Natural killer cell treated with Interleukin-12 subunit alpha and Interleukin-12 subunit beta and Interleukin-15 and Interleukin-18, amount 100 ng/mL, for 72 hours (primary cell): ENCODE results near the gene FHAD1. TPM values are rescaled to one million over a fixed set of nuclear protein-coding genes. Genes with fewer than 3 reads are reported as not detected.
A peak's percentile ranks its signal among the peaks of the same experiment; 100 is the strongest.
"Not testable (repeated sequence)": the region's sequence is repeated elsewhere in the genome, so short reads cannot be mapped to it uniquely, and the experiment has no call there.

ENCODE experiments used
- ATAC-seq, 2 donors: fragments of 150-1000 bp; cut with Tn5 transposase in 1 of 2; sonication (Bioruptor Pico), chemical (Tn5 transposase) in 1 of 2; 2 replicates each; pipeline ENCODE4 v1.10.0; 2021
- DNase-seq: peaks from one replicate; pipeline ENCODE4 v3.0.0; 2022; ENCODE audit warnings: low spot score
- H3K27ac Mint-ChIP-seq, 2 donors: 1 replicate in 1 of 2; 2 replicates in 1 of 2; pipeline ENCODE4 v1.8.0; 2022; ENCODE audit warnings: mixed read lengths in 2 of 2, mild to moderate bottlenecking in 1 of 2, moderate library complexity in 1 of 2
- H3K27me3 Mint-ChIP-seq, 2 donors: 1 replicate in 1 of 2; 2 replicates in 1 of 2; pipeline ENCODE4 v1.8.0; 2022; ENCODE audit warnings: mixed read lengths in 2 of 2
- H3K36me3 Mint-ChIP-seq: one replicate; pipeline ENCODE4 v1.8.0; 2022; ENCODE audit warnings: mixed read lengths
- H3K4me1 Mint-ChIP-seq, 2 donors: 1 replicate in 1 of 2; 2 replicates in 1 of 2; pipeline ENCODE4 v1.8.0; 2022; ENCODE audit warnings: low read depth in 2 of 2, mixed read lengths in 2 of 2, mild to moderate bottlenecking in 1 of 2
- H3K4me3 Mint-ChIP-seq: one replicate; pipeline ENCODE4 v1.8.0; 2022; ENCODE audit warnings: mixed read lengths
- H3K9me3 Mint-ChIP-seq: 2 replicates; pipeline ENCODE4 v1.8.0; 2022; ENCODE audit warnings: mixed read lengths
- total RNA-seq, 2 donors: library from RNA; stranded (reverse); gene quantifications; one replicate each; pipeline ENCODE4 v1.2.3, GENCODE V29; 2022

FHAD1 gene
- total RNA-seq, 2 donors from 2014 or later = 0.42 TPM; not detected in 1

DNA sequence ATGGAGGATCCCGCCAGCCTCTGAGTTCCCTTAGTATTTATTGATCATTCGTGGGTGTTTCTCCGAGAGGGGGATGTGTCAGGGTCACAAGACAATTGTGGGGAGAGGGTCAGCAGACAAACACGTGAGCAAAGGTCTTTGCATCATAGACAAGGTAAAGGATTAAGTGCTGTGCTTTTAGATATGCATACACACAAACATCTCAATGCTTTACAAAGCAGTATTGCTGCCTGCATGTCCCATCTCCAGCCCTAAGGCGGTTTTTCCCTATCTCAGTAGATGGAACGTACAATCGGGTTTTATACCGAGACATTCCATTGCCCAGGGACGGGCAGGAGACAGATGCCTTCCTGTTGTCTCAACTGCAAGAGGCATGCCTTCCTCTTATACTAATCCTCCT is 132.1 kb downstream of the FHAD1 start:
- not testable (repeated sequence) for ATAC-seq, H3K27me3 Mint-ChIP-seq, H3K4me3 Mint-ChIP-seq, DNase-seq, H3K27ac Mint-ChIP-seq, H3K36me3 Mint-ChIP-seq, H3K9me3 Mint-ChIP-seq
- H3K4me1 Mint-ChIP-seq = peaks cover 1 to 12% of the 10 kb centered on the region in 2 donors

GRCh38 chr1:15380601-15381508 is 133.8 kb downstream of the FHAD1 start:
- H3K27ac Mint-ChIP-seq = no peak overlapping the region
- H3K27me3 Mint-ChIP-seq = no peaks in the 10 kb centered on the region
- H3K36me3 Mint-ChIP-seq = no peaks in the 10 kb centered on the region
- DNase-seq (no peak), ATAC-seq (no peak)
- H3K4me1 Mint-ChIP-seq = peaks cover 18 to 27% of the 10 kb centered on the region in 2 donors
- H3K4me3 Mint-ChIP-seq = no peak overlapping the region
- no peaks in the 10 kb centered on the region for H3K9me3 Mint-ChIP-seq

DNA sequence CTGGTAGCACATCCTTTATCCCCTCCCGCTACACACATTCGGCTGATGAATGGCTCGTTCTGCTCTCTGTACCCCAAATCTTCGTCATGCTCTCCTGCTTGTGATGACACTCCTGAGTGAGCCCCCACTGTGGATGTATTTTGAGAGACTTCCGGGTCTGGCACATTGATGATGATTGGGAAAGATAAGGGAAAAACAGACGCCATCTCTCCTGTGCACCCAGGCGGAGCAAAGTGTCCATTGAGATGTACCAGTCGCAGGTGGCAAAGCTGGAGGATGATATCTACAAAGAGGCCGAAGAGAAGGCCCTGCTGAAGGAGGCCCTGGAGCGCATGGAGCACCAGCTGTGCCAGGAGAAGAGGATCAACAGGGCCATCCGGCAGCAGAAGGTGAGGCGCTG is 134.8 kb downstream of the FHAD1 start:
- Mint-ChIP-seq H3K36me3 (no peaks in the 10 kb centered on the region), H3K27ac (no peak overlapping the region), H3K4me1 (peaks cover 28 to 36% of the 10 kb centered on the region in 2 donors), H3K9me3 (no peaks in the 10 kb centered on the region), H3K27me3 (no peaks in the 10 kb centered on the region), H3K4me3 (no peak overlapping the region)
- no peak for DNase-seq
- no peak for ATAC-seq

- no peaks in the 10 kb centered on the region for H3K27me3 Mint-ChIP-seq
- ATAC-seq = no peak
- no peaks in the 10 kb centered on the region for H3K9me3 Mint-ChIP-seq
- H3K4me1 Mint-ChIP-seq = peaks cover 32 to 34% of the 10 kb centered on the region in 2 donors
- no peak overlapping the region for H3K4me3 Mint-ChIP-seq
- H3K27ac Mint-ChIP-seq = peak overlapping the region in 1 of 2 donors; percentile 6
- no peak for DNase-seq
- no peaks in the 10 kb centered on the region for H3K36me3 Mint-ChIP-seq
Measured at GRCh38 chr1:15382601-15383518, 135.8 kb downstream of the FHAD1 start.

DNA sequence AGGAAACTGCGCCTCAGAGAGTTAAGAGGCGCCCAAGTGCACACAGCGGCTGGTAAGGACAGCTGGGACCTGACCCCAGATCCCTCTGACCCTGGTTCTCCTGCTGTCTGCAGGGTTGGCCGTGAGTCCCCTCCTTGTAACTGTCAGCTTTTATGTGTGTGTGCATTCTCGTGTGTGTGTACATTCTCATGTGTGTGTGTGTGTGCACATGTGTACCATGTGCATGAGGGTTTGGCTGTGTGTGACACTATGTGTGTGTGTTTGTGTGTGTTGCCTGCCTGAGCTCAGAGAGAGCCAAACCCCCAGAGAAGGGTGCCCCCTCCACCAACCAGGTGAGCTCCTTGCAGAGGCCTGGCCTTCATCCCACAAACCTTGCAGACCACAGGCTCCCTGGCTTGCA is 136.8 kb downstream of the FHAD1 start:
- Mint-ChIP-seq H3K36me3 (no peaks in the 10 kb centered on the region), H3K27me3 (no peaks in the 10 kb centered on the region), H3K4me3 (peak overlapping the region; percentile 81), H3K9me3 (no peaks in the 10 kb centered on the region), H3K4me1 (peaks cover 32 to 34% of the 10 kb centered on the region in 2 donors), H3K27ac (peak overlapping the region; percentile 54 to 85)
- ATAC-seq (peak in 1 of 2 donors; percentile 2), DNase-seq (no peak)

- Mint-ChIP-seq H3K27ac (peak overlapping the region; percentile 54 to 85), H3K4me3 (peak overlapping the region; percentile 81), H3K9me3 (no peaks in the 10 kb centered on the region), H3K36me3 (no peaks in the 10 kb centered on the region), H3K4me1 (peaks cover 32 to 34% of the 10 kb centered on the region in 2 donors), H3K27me3 (no peaks in the 10 kb centered on the region)
- ATAC-seq (peak; percentile 75 to 89), DNase-seq (peak; percentile 71)
Measured at GRCh38 chr1:15384301-15384901, 137.4 kb downstream of the FHAD1 start.

DNA sequence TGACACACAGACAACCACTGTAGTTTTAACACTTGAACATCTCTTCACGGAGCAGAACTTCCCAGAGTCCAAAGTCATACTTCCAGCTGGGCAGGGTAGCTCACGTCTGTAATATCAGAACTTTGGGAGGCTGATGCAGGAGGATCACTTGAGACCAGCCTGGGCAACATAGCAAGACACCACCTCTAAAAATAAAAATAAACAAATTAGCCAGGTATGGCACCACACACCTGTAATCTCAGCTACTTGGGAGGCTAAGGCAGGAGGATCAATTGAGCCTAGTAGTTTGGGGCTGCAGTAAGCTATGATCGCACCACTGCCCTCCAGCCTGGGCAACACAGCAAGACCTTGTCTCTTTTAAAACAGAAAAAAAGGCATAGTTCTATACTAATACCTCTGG is 138.4 kb downstream of the FHAD1 start:
- Mint-ChIP-seq H3K27ac (peak overlapping the region in 1 of 2 donors; percentile 85), H3K4me3 (peak overlapping the region; percentile 81), H3K36me3 (no peaks in the 10 kb centered on the region), H3K27me3 (no peaks in the 10 kb centered on the region), H3K9me3 (no peaks in the 10 kb centered on the region), H3K4me1 (peaks cover 32 to 34% of the 10 kb centered on the region in 2 donors)
- no peak for DNase-seq
- ATAC-seq = no peak

DNA sequence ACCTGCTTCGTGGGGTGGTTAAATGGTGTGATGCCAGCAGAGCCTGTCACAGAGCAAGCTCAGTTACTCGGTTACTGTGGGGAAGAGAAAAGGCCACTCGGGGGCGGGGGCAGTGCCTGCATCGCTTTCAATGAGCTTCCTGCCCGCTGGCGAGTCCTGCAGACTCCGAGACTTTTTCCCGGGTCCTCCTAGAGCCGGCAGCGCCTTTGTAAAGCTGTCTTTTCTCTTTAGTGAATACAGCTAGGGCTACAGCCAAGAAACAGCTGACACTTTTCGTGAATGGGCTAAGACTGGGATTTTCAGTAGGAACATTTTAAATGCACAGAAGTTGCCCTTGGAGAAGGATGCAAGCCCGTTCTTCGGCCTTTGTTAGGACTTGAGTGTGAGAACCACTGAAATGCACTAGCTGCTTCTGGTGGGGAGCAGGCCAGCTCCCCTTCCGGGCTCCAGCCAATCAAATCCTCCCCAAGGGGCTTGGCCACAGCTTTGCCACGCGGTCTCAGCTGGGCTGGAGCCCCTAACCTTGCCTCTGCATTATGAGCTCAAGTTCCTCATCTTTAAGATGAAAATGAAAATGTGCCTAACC is 139.2 kb downstream of the FHAD1 start:
- Mint-ChIP-seq H3K27me3 (no peaks in the 10 kb centered on the region), H3K36me3 (no peaks in the 10 kb centered on the region), H3K4me3 (peak overlapping the region; percentile 81), H3K27ac (peak overlapping the region; percentile 4 to 85), H3K9me3 (no peaks in the 10 kb centered on the region), H3K4me1 (peaks cover 32 to 34% of the 10 kb centered on the region in 2 donors)
- ATAC-seq (peak; percentile 60 to 64), DNase-seq (peak; percentile 70)

DNA sequence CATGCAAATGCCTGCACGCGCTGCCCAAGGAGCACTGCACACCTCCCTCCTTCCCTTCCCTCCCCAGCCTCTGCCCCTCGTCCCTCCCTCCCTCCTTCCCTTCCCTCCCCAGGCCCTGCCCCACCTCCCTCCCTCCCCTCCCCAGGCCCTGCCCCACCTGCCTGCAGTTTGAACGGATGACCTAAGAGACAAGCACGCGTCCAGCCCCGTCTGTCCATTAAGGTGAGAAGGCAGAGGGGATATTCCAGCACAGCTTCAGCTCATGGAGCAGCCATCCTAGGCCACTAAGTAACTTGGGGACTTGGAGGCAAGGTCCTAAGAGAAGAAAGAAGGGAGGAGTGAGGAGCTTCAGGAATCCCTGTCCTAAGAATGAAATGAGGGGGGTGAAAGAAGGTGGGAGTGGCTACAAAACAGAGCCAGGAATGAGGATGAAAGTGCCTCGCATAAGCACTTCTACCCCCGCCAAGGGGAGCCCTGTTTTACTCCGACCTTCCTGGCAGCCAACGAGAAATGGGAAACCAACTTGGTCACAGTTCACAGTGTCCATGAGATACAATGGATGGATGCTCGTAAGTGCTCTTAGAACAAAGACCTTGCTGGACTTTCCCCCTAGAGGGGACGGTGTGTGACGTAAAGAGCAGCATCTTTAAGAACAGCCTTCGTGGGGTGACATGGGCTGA is 141.3 kb downstream of the FHAD1 start:
- ATAC-seq (no peak), DNase-seq (no peak)
- Mint-ChIP-seq H3K36me3 (no peaks in the 10 kb centered on the region), H3K27me3 (no peaks in the 10 kb centered on the region), H3K4me3 (no peak overlapping the region), H3K4me1 (peaks cover 32% of the 10 kb centered on the region in 2 donors), H3K27ac (no peak overlapping the region), H3K9me3 (no peaks in the 10 kb centered on the region)

DNA sequence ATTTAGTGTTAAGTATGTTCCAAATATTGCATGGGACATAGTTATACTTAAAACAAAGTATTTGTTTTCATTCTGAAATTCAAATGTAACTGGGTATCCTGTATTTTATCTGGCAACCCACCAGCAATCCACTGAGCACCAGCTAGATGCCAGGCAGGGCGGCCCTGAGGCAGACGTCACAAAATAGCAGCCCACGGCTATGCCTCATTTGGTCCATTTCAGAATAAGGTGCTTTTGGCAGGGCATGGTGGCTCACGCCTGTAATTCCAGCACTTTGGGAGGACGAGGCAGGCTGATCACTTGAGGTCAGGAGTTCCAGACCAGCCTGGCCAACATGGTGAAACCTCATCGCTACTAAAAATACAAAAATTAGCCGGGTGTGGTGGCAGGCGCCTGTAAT is 142.8 kb downstream of the FHAD1 start:
- DNase-seq, H3K27ac Mint-ChIP-seq, H3K27me3 Mint-ChIP-seq, H3K36me3 Mint-ChIP-seq, ATAC-seq, H3K9me3 Mint-ChIP-seq, H3K4me3 Mint-ChIP-seq: not testable (repeated sequence)
- H3K4me1 Mint-ChIP-seq = peaks cover 22 to 24% of the 10 kb centered on the region in 2 donors

DNA sequence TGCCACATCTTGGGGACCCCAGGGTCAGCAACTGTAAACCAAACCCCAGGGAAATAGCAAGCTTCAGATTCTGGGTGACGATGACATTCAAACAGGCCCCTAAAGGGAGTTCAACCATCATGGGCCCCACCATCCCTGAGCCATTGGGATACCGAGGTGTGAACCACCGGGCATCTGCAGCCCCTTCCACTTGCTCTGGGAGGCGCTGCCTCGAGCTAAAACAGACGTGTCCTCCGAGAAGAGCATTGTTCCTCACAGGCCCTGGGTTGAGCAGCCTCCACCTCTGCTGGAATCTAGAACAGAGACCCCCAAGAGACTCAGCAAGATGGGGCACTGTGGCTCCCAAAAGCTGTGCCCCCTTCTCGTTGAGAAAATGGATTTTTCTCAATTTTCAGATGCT is 143.6 kb downstream of the FHAD1 start:
- DNase-seq (no peak), ATAC-seq (no peak)
- H3K4me1 Mint-ChIP-seq = peaks cover 14 to 16% of the 10 kb centered on the region in 2 donors
- no peak overlapping the region for H3K27ac Mint-ChIP-seq
- no peak overlapping the region for H3K4me3 Mint-ChIP-seq
- no peaks in the 10 kb centered on the region for H3K9me3 Mint-ChIP-seq
- H3K27me3 Mint-ChIP-seq = no peaks in the 10 kb centered on the region
- no peaks in the 10 kb centered on the region for H3K36me3 Mint-ChIP-seq

- H3K27ac Mint-ChIP-seq = no peak overlapping the region
- peaks cover 7 to 9% of the 10 kb centered on the region in 2 donors for H3K4me1 Mint-ChIP-seq
- DNase-seq (peak; percentile 10), ATAC-seq (no peak)
- H3K9me3 Mint-ChIP-seq = no peaks in the 10 kb centered on the region
- no peaks in the 10 kb centered on the region for H3K27me3 Mint-ChIP-seq
- no peaks in the 10 kb centered on the region for H3K36me3 Mint-ChIP-seq
- no peak overlapping the region for H3K4me3 Mint-ChIP-seq
Measured at GRCh38 chr1:15391366-15391765, 144.3 kb downstream of the FHAD1 start.
